Measurements from ENCODE around the gene MICOS13.

MICOS13 gene

GRCh38 chr19:5680437-5681368, at the start of gene MICOS13, which contains the start of gene HSD11B1L:
TSS of gene MICOS13 (minus strand) at chr19:5680516. CDS start at chr19:5680486, 30 bp downstream.
TSS of gene HSD11B1L (plus strand) at chr19:5681027. CDS start at chr19:5684833, 3,806 bp downstream.
- H3K4me3 ChIP-seq (ENCODE audit: low read length): peak within 1 kb of the TSS; percentile 97
- peak within 1 kb of the TSS; percentile 98 for H3K4me2 ChIP-seq (ENCODE audit: low read length)
- H3K27me3 ChIP-seq (ENCODE audit: control insufficient read depth, low read length): 0 out of 2 replicates have a peak, but pooled peaks cover 2% of the 10 kb centered on the region
- H3K9me2 ChIP-seq (replicated peaks; ENCODE audit: control insufficient read depth, low read length): no peaks in the 10 kb centered on the region
- peaks cover 11% of the 10 kb centered on the region for H3K79me2 ChIP-seq (ENCODE audit: control insufficient read depth, low read length)
- H4K20me1 ChIP-seq (ENCODE audit: control insufficient read depth, insufficient read depth, low read depth, low read length): no peaks in the 10 kb centered on the region
- H3K36me3 ChIP-seq (ENCODE audit: control insufficient read depth, low read length): peaks cover 2% of the 10 kb centered on the region
- no peaks in the 10 kb centered on the region for H3F3A ChIP-seq (ENCODE audit: control insufficient read depth, insufficient read depth)
- no peaks in the 10 kb centered on the region for H3K9me3 ChIP-seq (ENCODE audit: control insufficient read depth, insufficient read depth, low read length)
- TF ChIP-seq EZH2phosphoT487 (IDR thresholded peaks at IDR 0.05; ENCODE audit: borderline replicate concordance, low read length): no peak
- TF ChIP-seq CTCF (IDR thresholded peaks at IDR 0.05; ENCODE audit: low read depth, low read length, poor library complexity, severe bottlenecking): no peak
- H3K27ac ChIP-seq (ENCODE audit: low read depth, low read length): peak within 1 kb of the TSS; percentile 51
- peaks cover 13% of the 10 kb centered on the region for H3K4me1 ChIP-seq (ENCODE audit: control insufficient read depth, low read length)

GRCh38 chr19:5727453-5728050, 47.2 kb upstream of the MICOS13 start:
- H3K4me3 ChIP-seq (ENCODE audit: low read length): no peak overlapping the region
- no peaks in the 10 kb centered on the region for H3K27me3 ChIP-seq (ENCODE audit: control insufficient read depth, low read length)
- TF ChIP-seq EZH2phosphoT487 (IDR thresholded peaks at IDR 0.05; ENCODE audit: borderline replicate concordance, low read length) (no peak), CTCF (IDR thresholded peaks at IDR 0.05; ENCODE audit: low read depth, low read length, poor library complexity, severe bottlenecking) (no peak)
- no peaks in the 10 kb centered on the region for H3K9me2 ChIP-seq (replicated peaks; ENCODE audit: control insufficient read depth, low read length)
- H3K27ac ChIP-seq (ENCODE audit: low read depth, low read length): no peak overlapping the region
- H3K36me3 ChIP-seq (ENCODE audit: control insufficient read depth, low read length): no peaks in the 10 kb centered on the region
- H4K20me1 ChIP-seq (ENCODE audit: control insufficient read depth, insufficient read depth, low read depth, low read length): no peaks in the 10 kb centered on the region
- no peaks in the 10 kb centered on the region for H3K79me2 ChIP-seq (ENCODE audit: control insufficient read depth, low read length)
- H3F3A ChIP-seq (ENCODE audit: control insufficient read depth, insufficient read depth): no peaks in the 10 kb centered on the region
- H3K4me2 ChIP-seq (ENCODE audit: low read length): no peak overlapping the region
- H3K4me1 ChIP-seq (ENCODE audit: control insufficient read depth, low read length): no peaks in the 10 kb centered on the region
- no peaks in the 10 kb centered on the region for H3K9me3 ChIP-seq (ENCODE audit: control insufficient read depth, insufficient read depth, low read length)

- H3K79me2 ChIP-seq (ENCODE audit: control insufficient read depth, low read length): peaks cover 46% of the 10 kb centered on the region
- H3K9me3 ChIP-seq (ENCODE audit: control insufficient read depth, insufficient read depth, low read length): no peaks in the 10 kb centered on the region
- H3K4me2 ChIP-seq (ENCODE audit: low read length): peak within 1 kb of the TSS; percentile 69
- peak within 1 kb of the TSS; percentile 84 for H3K27ac ChIP-seq (ENCODE audit: low read depth, low read length)
- H3K27me3 ChIP-seq (ENCODE audit: control insufficient read depth, low read length): no peaks in the 10 kb centered on the region
- peaks cover 9% of the 10 kb centered on the region; the same call in 1 of the 2 replicates for H4K20me1 ChIP-seq (ENCODE audit: control insufficient read depth, insufficient read depth, low read depth, low read length)
- H3K4me3 ChIP-seq (ENCODE audit: low read length): peak within 1 kb of the TSS; percentile 73
- H3K9me2 ChIP-seq (replicated peaks; ENCODE audit: control insufficient read depth, low read length): no peaks in the 10 kb centered on the region
- TF ChIP-seq EZH2phosphoT487 (IDR thresholded peaks at IDR 0.05; ENCODE audit: borderline replicate concordance, low read length): no peak
- TF ChIP-seq CTCF (IDR thresholded peaks at IDR 0.05; ENCODE audit: low read depth, low read length, poor library complexity, severe bottlenecking): peak; percentile 89
- peaks cover 24% of the 10 kb centered on the region for H3K4me1 ChIP-seq (ENCODE audit: control insufficient read depth, low read length)
- peaks cover 39% of the 10 kb centered on the region for H3K36me3 ChIP-seq (ENCODE audit: control insufficient read depth, low read length)
- H3F3A ChIP-seq (ENCODE audit: control insufficient read depth, insufficient read depth): no peaks in the 10 kb centered on the region
Measured at GRCh38 chr19:5719961-5720790, 39.9 kb upstream of the MICOS13 start, which contains the start of the genes CATSPERD and LONP1. TSS of gene CATSPERD (plus strand) at chr19:5720637. CDS start at chr19:5720738, 101 bp downstream. TSS of gene LONP1 (minus strand) at chr19:5720146. CDS start at chr19:5720132, 14 bp downstream.
